Measurements from ENCODE around the gene STEAP2.

DNA sequence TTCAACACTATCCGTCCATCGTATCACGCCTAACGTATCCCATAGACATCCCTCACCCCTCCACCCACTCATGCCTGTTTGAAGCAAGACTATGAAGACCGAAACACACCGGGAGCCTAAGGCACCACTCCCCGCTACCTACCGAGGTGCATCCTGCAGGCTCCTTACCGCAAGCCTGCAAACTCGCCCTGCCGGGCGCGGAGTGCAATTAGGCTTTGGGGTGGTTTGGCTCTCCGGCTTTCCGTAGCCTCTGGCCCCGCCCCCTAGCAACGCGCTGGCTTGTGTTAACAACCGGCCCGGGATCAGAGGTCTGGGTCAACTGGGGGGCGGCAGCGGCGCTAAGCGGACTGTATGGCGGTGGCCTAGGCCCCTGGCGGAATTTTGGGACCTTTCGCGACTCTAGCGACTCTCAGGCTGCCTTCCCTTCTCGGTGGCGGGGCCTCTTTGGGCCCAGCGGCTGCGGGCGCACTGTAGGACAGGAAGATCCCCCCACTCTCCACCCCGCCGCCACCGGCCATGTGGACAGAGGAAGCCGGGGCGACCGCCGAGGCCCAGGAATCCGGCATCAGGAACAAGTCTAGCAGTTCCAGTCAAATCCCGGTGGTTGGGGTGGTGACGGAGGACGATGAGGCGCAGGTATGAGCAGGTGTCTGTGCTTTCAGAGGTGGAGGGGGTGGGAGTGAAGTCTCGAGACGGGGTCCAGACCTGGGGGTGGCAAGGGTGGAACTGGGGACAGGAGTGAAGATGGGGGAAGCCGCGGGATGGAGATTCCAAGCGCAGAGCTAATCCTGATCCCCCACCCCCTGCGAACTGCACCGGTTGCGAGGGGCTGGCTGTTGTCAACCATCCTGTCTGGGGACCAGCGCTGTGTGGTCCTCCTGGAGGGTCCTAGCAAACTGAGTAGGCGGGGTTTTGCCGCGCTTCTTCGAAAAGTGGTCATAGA lies 33.6 kb downstream of the STEAP2 start, which contains the start of gene CFAP69:
- TF ChIP-seq, protein P1, sequence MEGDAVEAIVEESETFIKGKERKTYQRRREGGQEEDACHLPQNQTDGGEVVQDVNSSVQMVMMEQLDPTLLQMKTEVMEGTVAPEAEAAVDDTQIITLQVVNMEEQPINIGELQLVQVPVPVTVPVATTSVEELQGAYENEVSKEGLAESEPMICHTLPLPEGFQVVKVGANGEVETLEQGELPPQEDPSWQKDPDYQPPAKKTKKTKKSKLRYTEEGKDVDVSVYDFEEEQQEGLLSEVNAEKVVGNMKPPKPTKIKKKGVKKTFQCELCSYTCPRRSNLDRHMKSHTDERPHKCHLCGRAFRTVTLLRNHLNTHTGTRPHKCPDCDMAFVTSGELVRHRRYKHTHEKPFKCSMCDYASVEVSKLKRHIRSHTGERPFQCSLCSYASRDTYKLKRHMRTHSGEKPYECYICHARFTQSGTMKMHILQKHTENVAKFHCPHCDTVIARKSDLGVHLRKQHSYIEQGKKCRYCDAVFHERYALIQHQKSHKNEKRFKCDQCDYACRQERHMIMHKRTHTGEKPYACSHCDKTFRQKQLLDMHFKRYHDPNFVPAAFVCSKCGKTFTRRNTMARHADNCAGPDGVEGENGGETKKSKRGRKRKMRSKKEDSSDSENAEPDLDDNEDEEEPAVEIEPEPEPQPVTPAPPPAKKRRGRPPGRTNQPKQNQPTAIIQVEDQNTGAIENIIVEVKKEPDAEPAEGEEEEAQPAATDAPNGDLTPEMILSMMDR (IDR thresholded peaks at IDR 0.05; ENCODE audit: low read depth, low read length), result no peak; the same call in 1 of the 2 replicates
- TF ChIP-seq EZH2phosphoT487 (IDR thresholded peaks at IDR 0.05; ENCODE audit: low read depth), result no peak

All from OCI-LY3 (cell line).